Measurements from ENCODE around the gene WWC1. TPM values are rescaled to one million over a fixed set of nuclear protein-coding genes. Genes with fewer than 3 reads are reported as not detected.

The WWC1 gene
- total RNA-seq, 1 experiment from 2014 or later: 97.7 TPM

GRCh38 chr5:168464641-168465040, 173.2 kb downstream of the WWC1 start:
- CTCF ChIA-PET: no interaction called here
- H3K36me3 ChIP-seq (ENCODE audit: low read depth): peaks cover 9% of the 10 kb centered on the region; the same call in 1 of the 2 replicates
- no peak for DNase-seq
- H4K20me1 ChIP-seq (ENCODE audit: insufficient read depth): no peaks in the 10 kb centered on the region
- no peak overlapping the region for H3K4me2 ChIP-seq
- no peaks in the 10 kb centered on the region for H3K79me2 ChIP-seq (ENCODE audit: low read depth)
- no peaks in the 10 kb centered on the region for H3K9me2 ChIP-seq (ENCODE audit: insufficient read depth)
- H3K9me3 ChIP-seq (ENCODE audit: insufficient read depth, low read depth): no peaks in the 10 kb centered on the region
- no peak overlapping the region for H2AFZ ChIP-seq
- no peaks in the 10 kb centered on the region for H3K27me3 ChIP-seq (ENCODE audit: insufficient read depth, low read depth)
- POLR2A ChIA-PET (ENCODE audit: unreplicated experiment): no interaction called here
- TF ChIP-seq EZH2 (IDR thresholded peaks at IDR 0.05; ENCODE audit: low read depth) (no peak), CTCF (conservative IDR thresholded peaks at IDR 0.05) (no peak)
- no peak overlapping the region for H3K4me3 ChIP-seq
- H3K4me1 ChIP-seq (replicated peaks; ENCODE audit: insufficient read depth): no peaks in the 10 kb centered on the region
- no peak overlapping the region for H3K27ac ChIP-seq
- intact Hi-C loops (cut with micrococcal nuclease; ENCODE audit: unreplicated experiment): no loop called here
- BruUV-seq (replicated peaks): no TSS peak
- no peaks in the 10 kb centered on the region; the same call in 1 of the 2 replicates for H3F3A ChIP-seq (ENCODE audit: insufficient read depth, low read depth)

GRCh38 chr5:168467755-168468330, 176.4 kb downstream of the WWC1 start:
- Histone ChIP-seq H2AFZ (no peak overlapping the region), H3K27me3 (ENCODE audit: insufficient read depth, low read depth) (no peaks in the 10 kb centered on the region), H3K79me2 (ENCODE audit: low read depth) (no peaks in the 10 kb centered on the region), H3K4me2 (no peak overlapping the region), H3K4me3 (no peak overlapping the region), H3F3A (ENCODE audit: insufficient read depth, low read depth) (peaks cover 10% of the 10 kb centered on the region; the same call in 1 of the 2 replicates), H3K9me2 (ENCODE audit: insufficient read depth) (no peaks in the 10 kb centered on the region), H3K4me1 (replicated peaks; ENCODE audit: insufficient read depth) (no peaks in the 10 kb centered on the region), H4K20me1 (ENCODE audit: insufficient read depth) (no peaks in the 10 kb centered on the region), H3K9me3 (ENCODE audit: insufficient read depth, low read depth) (no peaks in the 10 kb centered on the region), H3K27ac (no peak overlapping the region), H3K36me3 (ENCODE audit: low read depth) (peaks cover 9% of the 10 kb centered on the region; the same call in 1 of the 2 replicates)
- CTCF ChIA-PET: no interaction called here
- DNase-seq: no peak
- intact Hi-C loops (cut with micrococcal nuclease; ENCODE audit: unreplicated experiment): no loop called here
- TF ChIP-seq EZH2 (IDR thresholded peaks at IDR 0.05; ENCODE audit: low read depth) (no peak), CTCF (conservative IDR thresholded peaks at IDR 0.05) (no peak)
- BruUV-seq (replicated peaks): no TSS peak
- POLR2A ChIA-PET (ENCODE audit: unreplicated experiment): no interaction called here

GRCh38 chr5:168468836-168469235, 177.4 kb downstream of the WWC1 start:
- no peak overlapping the region for H3K4me2 ChIP-seq
- CTCF ChIA-PET: no interaction called here
- no peaks in the 10 kb centered on the region for H4K20me1 ChIP-seq (ENCODE audit: insufficient read depth)
- H3K27ac ChIP-seq: no peak overlapping the region
- intact Hi-C loops (cut with micrococcal nuclease; ENCODE audit: unreplicated experiment): no loop called here
- H2AFZ ChIP-seq: no peak overlapping the region
- peaks cover 17% of the 10 kb centered on the region; the same call in 1 of the 2 replicates for H3F3A ChIP-seq (ENCODE audit: insufficient read depth, low read depth)
- DNase-seq: no peak
- POLR2A ChIA-PET (ENCODE audit: unreplicated experiment): no interaction called here
- H3K4me3 ChIP-seq: no peak overlapping the region
- no peaks in the 10 kb centered on the region for H3K9me2 ChIP-seq (ENCODE audit: insufficient read depth)
- H3K9me3 ChIP-seq (ENCODE audit: insufficient read depth, low read depth): no peaks in the 10 kb centered on the region
- no peaks in the 10 kb centered on the region for H3K27me3 ChIP-seq (ENCODE audit: insufficient read depth, low read depth)
- H3K4me1 ChIP-seq (replicated peaks; ENCODE audit: insufficient read depth): no peaks in the 10 kb centered on the region
- no peaks in the 10 kb centered on the region for H3K79me2 ChIP-seq (ENCODE audit: low read depth)
- BruUV-seq (replicated peaks): no TSS peak
- TF ChIP-seq EZH2 (IDR thresholded peaks at IDR 0.05; ENCODE audit: low read depth): no peak
- no peak for TF ChIP-seq CTCF (conservative IDR thresholded peaks at IDR 0.05)
- peaks cover 16% of the 10 kb centered on the region for H3K36me3 ChIP-seq (ENCODE audit: low read depth)

Measured in PC-9 (cell line).